GM12878 (cell line): ENCODE data around the gene AEBP2. TPM values are rescaled to one million over a fixed set of nuclear protein-coding genes. Genes with fewer than 3 reads are reported as not detected.
A peak's percentile ranks its signal among the peaks of the same experiment; 100 is the strongest.

Experiments used
- BRCA1 ChIP-seq: IDR thresholded peaks from 2 replicates; pipeline ENCODE4 v1.6.1; 2011; ENCODE audit warnings: low read depth, low read length, improper control_type of control experiment
- CEBPB ChIP-seq, 2 experiments: fragments of 150-350 bp in 1 of 2; IDR thresholded peaks; 2 replicates each; pipeline ENCODE4 v1.6.1; 2012 to 2014; ENCODE audit warnings: low read depth in 2 of 2, low read length in 2 of 2, borderline replicate concordance in 1 of 2, inconsistent platforms in 1 of 2
- CHD4 ChIP-seq: fragments of 200-600 bp; sonication (generic); IDR thresholded peaks from 2 replicates; pipeline ENCODE4 v1.6.1; 2016; ENCODE audit warnings: mild to moderate bottlenecking
- E4F1 ChIP-seq: fragments of 450-650 bp; IDR thresholded peaks from 2 replicates; pipeline ENCODE4 v1.6.1; 2018; ENCODE audit warnings: borderline replicate concordance, mild to moderate bottlenecking; ENCODE audit not compliant: partially characterized antibody
- EZH2 ChIP-seq: IDR thresholded peaks from 2 replicates; pipeline ENCODE4 v1.6.1; 2012; ENCODE audit warnings: low read depth, mild to moderate bottlenecking, control low read depth, inconsistent platforms, low read length, borderline replicate concordance; ENCODE audit not compliant: control insufficient read depth
- MAX ChIP-seq: IDR thresholded peaks from 2 replicates; pipeline ENCODE4 v1.6.1; 2012; ENCODE audit warnings: low read depth, low read length, improper control_type of control experiment
- MTA2 ChIP-seq: fragments of 450-650 bp; IDR thresholded peaks from 2 replicates; pipeline ENCODE4 v1.6.1; 2016; ENCODE audit warnings: low read depth, mild to moderate bottlenecking, moderate library complexity
- MTA3 ChIP-seq: IDR thresholded peaks from 2 replicates; pipeline ENCODE4 v1.6.1; 2012; ENCODE audit warnings: low read length, inconsistent platforms, borderline replicate concordance
- MXI1 ChIP-seq: fragments of 150-350 bp; IDR thresholded peaks from 2 replicates; pipeline ENCODE4 v1.6.1; 2011; ENCODE audit warnings: low read depth, mild to moderate bottlenecking, inconsistent platforms, low read length, improper control_type of control experiment
- NR2F1 ChIP-seq: fragments of 450-650 bp; conservative IDR thresholded peaks from 2 replicates; pipeline ENCODE4 v1.6.1; 2017; ENCODE audit warnings: mild to moderate bottlenecking
- RB1 ChIP-seq: fragments of 450-650 bp; formaldehyde crosslinking; IDR thresholded peaks from 2 replicates; pipeline ENCODE4 v1.6.1; 2017; ENCODE audit warnings: mild to moderate bottlenecking, borderline replicate concordance
- RBBP5 ChIP-seq: fragments of 200-600 bp; sonication (generic); conservative IDR thresholded peaks from 2 replicates; pipeline ENCODE4 v1.6.1; 2016
- RUNX3 ChIP-seq: IDR thresholded peaks from 2 replicates; pipeline ENCODE4 v1.6.1; 2012; ENCODE audit warnings: low read length, inconsistent platforms
- SIN3A ChIP-seq: IDR thresholded peaks from 2 replicates; pipeline ENCODE4 v1.6.1; 2012; ENCODE audit warnings: low read depth, low read length, improper control_type of control experiment
- SKIL ChIP-seq: fragments of 450-650 bp; IDR thresholded peaks from 2 replicates; pipeline ENCODE4 v1.6.1; 2017; ENCODE audit warnings: mild to moderate bottlenecking, low read depth, inconsistent platforms; ENCODE audit not compliant: poor library complexity, severe bottlenecking
- SP1 ChIP-seq: IDR thresholded peaks from one replicate; pipeline ENCODE4 v1.6.1; 2011; ENCODE audit warnings: low read depth, low read length
- SRF ChIP-seq, 2 experiments: IDR thresholded peaks; 2 replicates each; pipeline ENCODE4 v1.6.1; 2011; ENCODE audit warnings: low read depth in 2 of 2, low read length in 2 of 2, mild to moderate bottlenecking in 1 of 2, moderate library complexity in 1 of 2
- TAF1 ChIP-seq: IDR thresholded peaks from 2 replicates; pipeline ENCODE4 v1.6.1; 2011; ENCODE audit warnings: mild to moderate bottlenecking, low read depth, low read length, borderline replicate concordance
- TARDBP ChIP-seq: IDR thresholded peaks from 2 replicates; pipeline ENCODE4 v1.6.1; 2016; ENCODE audit warnings: borderline replicate concordance
- ZBTB4 ChIP-seq: fragments of 450-650 bp; formaldehyde crosslinking; IDR thresholded peaks from 2 replicates; pipeline ENCODE4 v1.4.0; 2022; ENCODE audit warnings: mild to moderate bottlenecking, moderate library complexity
- ZNF24 ChIP-seq: fragments of 450-650 bp; IDR thresholded peaks from 2 replicates; pipeline ENCODE4 v1.6.1; 2017; ENCODE audit warnings: antibody characterized with exemption, mild to moderate bottlenecking
- ZNF622 ChIP-seq: fragments of 450-650 bp; IDR thresholded peaks from 2 replicates; pipeline ENCODE4 v1.6.1; 2017; ENCODE audit warnings: mild to moderate bottlenecking, inconsistent platforms
- ZZZ3 ChIP-seq: IDR thresholded peaks from 2 replicates; pipeline ENCODE4 v1.6.1; 2011; ENCODE audit warnings: low read depth; ENCODE audit not compliant: control insufficient read depth, insufficient read length
- polyA plus RNA-seq, 11 experiments: library from polyadenylated mRNA; depleted of rRNA in 4 of 11; unstranded in 6 of 11; stranded (reverse) in 5 of 11; fragments of >200 nt; fragmentation: Nextera tagmentation in 4 of 11; fragmentation: Illumina TruSeq in 1 of 11; extraction: Ambion mirVana in 4 of 11; extraction: Trizol in 1 of 11; gene quantifications; 1 replicate in 1 of 11; 2 replicates in 10 of 11; pipeline versions ENCODE4 v1.2.1 to v1.2.3, GENCODE V29; 2011 to 2016; ENCODE audit warnings: inconsistent platforms in 2 of 11, missing spikeins in 2 of 11, low read depth in 1 of 11
- total RNA-seq, 4 experiments: library from RNA; depleted of rRNA in 3 of 4; stranded (reverse); fragments of >200 nt in 3 of 4; fragmentation: Illumina TruSeq in 1 of 4; extraction: Trizol in 1 of 4; gene quantifications; 2 replicates each; pipeline versions ENCODE4 v1.2.1 to v1.2.3, GENCODE V29; 2013 to 2021

AEBP2 gene
- total and polyA plus RNA-seq, 10 of the 15 experiments (the other 5 are each of a cell fraction or from before 2014, with no cell fraction given), result 17.6 to 126 (median 44.8) TPM

GRCh38 chr12:19440019-19440858, 947 bp downstream of the AEBP2 start (continued):
- TF ChIP-seq ZBTB4 (no peak), CHD4 (no peak), RUNX3 (no peak), NR2F1 (0 out of 2 replicates have a peak, but pooled peaks have one; percentile 26), BRCA1 (no peak), MXI1 (no peak; the same call in 1 of the 2 replicates), ZZZ3 (no peak), E4F1 (no peak), ZNF622 (no peak), SKIL (no peak), MTA3 (no peak), SRF (IDR thresholded peaks at IDR 0.05; ENCODE audit: low read depth in 2 of 2, low read length in 2 of 2) (no peak), SP1 (no peak), TAF1 (0 out of 2 replicates have a peak, but pooled peaks have one; percentile 18), EZH2 (no peak), SIN3A (no peak), TARDBP (no peak), MAX (0 out of 2 replicates have a peak, but pooled peaks have one; percentile 21), RB1 (no peak), RBBP5 (no peak), MTA2 (peak; percentile 23; the same call in 1 of the 2 replicates), CEBPB (IDR thresholded peaks at IDR 0.05; ENCODE audit: borderline replicate concordance in 1 of 2, low read depth in 2 of 2, low read length in 2 of 2) (no peak), ZNF24 (no peak)
